KOPT-K1 (cell line): ENCODE measurements around the gene PLVAP.
A peak's percentile ranks its signal among the peaks of the same experiment; 100 is the strongest.

Source experiments
- H3K27ac ChIP-seq: fragments of 200-600 bp; sonication (generic); 2 replicates; pipeline ENCODE4 v1.5.1; 2016; ENCODE audit warnings: antibody characterized with exemption, mild to moderate bottlenecking, low read depth, low read length; ENCODE audit not compliant: poor library complexity, severe bottlenecking
- H3K36me3 ChIP-seq: fragments of 200-600 bp; sonication (generic); 2 replicates; pipeline ENCODE4 v1.5.1; 2017; ENCODE audit warnings: antibody characterized with exemption, mild to moderate bottlenecking, low read length, moderate library complexity; ENCODE audit not compliant: insufficient read depth
- H3K9me3 ChIP-seq: fragments of 200-600 bp; sonication (generic); 2 replicates; pipeline ENCODE4 v1.5.1; 2017; ENCODE audit warnings: antibody characterized with exemption, low read length, mild to moderate bottlenecking; ENCODE audit not compliant: insufficient read depth, poor library complexity, severe bottlenecking

PLVAP gene

DNA sequence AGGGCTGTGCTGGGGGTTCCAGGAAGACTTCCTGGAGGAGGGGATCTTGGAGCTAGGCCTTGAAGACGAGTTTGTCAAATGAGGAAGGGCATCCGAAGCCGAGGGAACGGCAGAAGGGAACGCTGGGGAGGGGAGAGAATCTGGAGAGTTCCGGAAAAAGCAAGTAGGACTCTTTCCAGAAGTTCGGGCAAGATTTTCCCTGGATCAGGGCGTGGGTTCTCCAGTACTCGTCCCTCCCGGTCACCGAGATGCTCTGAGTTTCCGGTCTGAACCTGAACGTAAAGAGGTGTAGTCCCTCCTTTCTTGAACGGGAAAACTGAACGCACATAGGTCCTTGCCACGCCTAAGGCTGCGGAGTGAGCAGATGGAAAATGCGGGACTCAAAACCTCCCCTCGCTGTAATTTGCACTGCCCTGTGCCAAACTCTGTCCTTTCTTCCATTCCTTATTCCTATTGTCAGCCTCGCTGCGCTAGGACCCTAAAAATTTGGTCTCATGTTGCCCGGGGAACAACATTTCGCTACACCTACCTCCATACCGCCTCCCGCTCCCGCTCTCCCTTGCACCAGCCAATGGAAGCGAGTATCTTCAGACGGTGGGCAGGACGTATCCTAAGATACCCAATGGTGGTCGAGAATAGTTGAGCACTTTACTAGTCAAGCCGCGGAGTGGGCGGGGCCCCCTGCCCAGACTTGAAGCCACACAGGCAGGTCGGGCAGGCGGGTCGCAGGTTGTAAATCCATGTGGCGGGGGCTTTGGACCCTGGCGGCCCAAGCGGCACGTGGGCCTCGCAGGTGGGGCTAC is 40.1 kb downstream of the PLVAP start, which contains the start of gene GTPBP3:
Gene GTPBP3, plus strand, starts transcription at position 682 of the 803 bp plus-strand sequence. Its CDS starts 59 bp downstream, at position 741.
- Histone ChIP-seq H3K27ac (peak within 1 kb of the TSS; percentile 72), H3K36me3 (peaks cover 17% of the 10 kb centered on the region), H3K9me3 (no peaks in the 10 kb centered on the region)

DNA sequence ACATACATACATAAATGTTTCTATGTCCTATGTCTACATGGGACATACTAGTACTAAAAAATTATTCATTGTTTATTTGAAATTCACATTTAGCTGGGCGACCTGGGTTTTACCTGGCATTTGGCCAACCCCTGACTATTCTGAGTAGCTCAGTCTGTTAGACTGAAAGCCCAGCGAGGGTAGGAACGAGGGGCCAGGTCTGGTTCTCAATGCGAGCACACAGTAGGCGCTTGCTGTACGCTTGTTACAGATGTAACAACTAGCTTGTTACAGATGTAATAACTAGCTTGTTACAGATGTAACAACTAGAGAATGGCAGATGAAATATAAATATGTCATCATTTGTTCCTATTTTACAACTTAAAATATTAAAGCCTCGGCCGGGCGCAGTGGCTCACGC is 41.6 kb downstream of the PLVAP start:
- no peak overlapping the region for H3K27ac ChIP-seq
- no peaks in the 10 kb centered on the region for H3K9me3 ChIP-seq
- 0 out of 2 replicates have a peak, but pooled peaks cover 4% of the 10 kb centered on the region for H3K36me3 ChIP-seq

DNA sequence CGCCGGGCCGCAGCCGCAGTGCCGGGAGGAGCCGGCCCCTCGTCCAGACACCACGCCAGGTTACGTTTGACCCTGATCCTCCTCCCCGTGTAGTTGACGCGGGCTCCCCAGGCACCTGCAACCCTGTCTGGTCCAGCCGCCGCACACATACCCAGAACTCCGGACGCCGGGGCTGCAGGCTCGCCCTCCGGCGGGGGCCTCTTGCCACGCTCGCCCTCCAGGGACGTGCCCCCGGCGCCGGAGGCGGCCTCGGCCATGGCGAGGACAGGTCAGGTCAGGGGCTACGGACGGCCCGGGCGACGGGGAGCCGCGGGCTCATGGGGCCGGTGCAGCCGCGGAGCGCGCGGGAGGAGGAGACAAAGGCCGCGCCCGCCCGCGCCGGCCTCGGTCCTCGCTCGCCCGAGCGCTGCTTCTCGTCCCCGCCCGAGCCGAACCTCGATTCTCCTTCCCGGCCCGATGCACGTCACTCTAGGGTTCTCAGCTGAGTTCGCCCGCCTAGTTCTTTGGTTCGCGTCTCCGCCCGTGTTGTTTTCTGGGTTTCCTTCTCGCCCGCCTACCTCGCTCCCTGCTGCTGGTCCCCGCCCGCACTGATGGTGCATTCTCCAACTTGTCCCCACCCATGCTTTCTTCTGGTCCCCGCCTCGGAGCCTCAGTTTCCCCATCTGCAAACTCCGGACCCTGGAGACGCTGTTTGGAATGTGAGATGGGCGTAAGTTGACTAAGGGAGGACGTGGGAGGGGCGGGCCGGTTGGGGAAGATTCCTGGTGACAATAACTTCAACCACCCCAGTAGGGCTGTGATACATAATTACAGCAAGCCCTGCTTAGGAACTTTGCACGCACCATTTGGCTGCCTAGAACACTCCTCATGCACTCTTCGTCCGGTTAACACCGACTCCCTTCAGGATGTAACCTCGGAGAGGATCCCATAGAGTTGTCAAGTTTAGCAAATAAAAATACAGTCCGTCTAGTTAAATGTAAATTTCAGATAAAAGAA is 42.4 kb downstream of the PLVAP start, which contains the start of gene ANO8:
Gene ANO8, minus strand, starts transcription at position 442 of the 996 bp plus-strand sequence. Its CDS starts 185 bp downstream, at position 257.
- H3K27ac ChIP-seq, result peak within 1 kb of the TSS; percentile 55

DNA sequence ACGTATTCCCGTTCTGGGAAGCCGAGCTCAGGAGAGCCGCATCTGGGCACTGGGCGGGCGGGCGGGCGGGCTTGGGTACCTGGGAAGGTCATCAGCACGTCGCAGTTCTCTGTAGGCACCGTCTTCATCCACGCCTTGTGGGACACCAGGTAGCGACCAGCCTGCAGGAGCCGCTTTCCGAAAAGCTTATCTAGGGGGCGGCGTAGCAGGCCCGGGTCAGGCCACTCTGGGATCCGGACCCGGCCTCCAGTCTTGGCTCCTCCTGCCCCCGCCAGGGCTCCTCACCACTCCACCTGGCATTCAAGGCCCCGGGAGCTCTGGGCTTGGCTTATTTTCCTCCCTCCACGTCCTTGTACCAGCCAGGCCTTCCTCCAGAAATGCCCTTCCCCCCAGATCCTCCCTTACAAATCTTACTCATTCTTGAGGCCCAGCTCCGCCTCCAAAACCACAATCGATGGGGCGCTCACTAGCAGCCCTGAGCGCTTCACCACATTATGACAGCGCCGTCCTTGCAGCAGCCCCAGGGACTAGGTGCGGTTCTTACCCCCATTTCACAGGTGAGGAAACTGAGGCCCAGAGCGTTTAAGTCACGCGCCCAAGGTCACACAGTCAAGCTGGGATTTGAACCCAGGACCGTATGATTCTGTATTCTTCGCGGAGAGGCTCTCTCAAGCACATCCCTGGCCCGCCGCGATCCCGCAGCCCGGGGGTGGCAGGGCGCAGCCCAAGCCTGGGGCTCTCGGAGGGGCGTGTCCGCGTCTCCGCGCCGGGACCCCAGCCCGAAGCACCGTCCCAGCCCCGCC is 43.3 kb downstream of the PLVAP start:
- Histone ChIP-seq H3K36me3 (0 out of 2 replicates have a peak, but pooled peaks cover 2% of the 10 kb centered on the region), H3K9me3 (no peaks in the 10 kb centered on the region), H3K27ac (peak overlapping the region; percentile 55)

More for the DNA sequence above, 42.4 kb downstream of the PLVAP start, which contains the start of gene ANO8:
- no peaks in the 10 kb centered on the region for H3K9me3 ChIP-seq
- H3K36me3 ChIP-seq, result 0 out of 2 replicates have a peak, but pooled peaks cover 4% of the 10 kb centered on the region

DNA sequence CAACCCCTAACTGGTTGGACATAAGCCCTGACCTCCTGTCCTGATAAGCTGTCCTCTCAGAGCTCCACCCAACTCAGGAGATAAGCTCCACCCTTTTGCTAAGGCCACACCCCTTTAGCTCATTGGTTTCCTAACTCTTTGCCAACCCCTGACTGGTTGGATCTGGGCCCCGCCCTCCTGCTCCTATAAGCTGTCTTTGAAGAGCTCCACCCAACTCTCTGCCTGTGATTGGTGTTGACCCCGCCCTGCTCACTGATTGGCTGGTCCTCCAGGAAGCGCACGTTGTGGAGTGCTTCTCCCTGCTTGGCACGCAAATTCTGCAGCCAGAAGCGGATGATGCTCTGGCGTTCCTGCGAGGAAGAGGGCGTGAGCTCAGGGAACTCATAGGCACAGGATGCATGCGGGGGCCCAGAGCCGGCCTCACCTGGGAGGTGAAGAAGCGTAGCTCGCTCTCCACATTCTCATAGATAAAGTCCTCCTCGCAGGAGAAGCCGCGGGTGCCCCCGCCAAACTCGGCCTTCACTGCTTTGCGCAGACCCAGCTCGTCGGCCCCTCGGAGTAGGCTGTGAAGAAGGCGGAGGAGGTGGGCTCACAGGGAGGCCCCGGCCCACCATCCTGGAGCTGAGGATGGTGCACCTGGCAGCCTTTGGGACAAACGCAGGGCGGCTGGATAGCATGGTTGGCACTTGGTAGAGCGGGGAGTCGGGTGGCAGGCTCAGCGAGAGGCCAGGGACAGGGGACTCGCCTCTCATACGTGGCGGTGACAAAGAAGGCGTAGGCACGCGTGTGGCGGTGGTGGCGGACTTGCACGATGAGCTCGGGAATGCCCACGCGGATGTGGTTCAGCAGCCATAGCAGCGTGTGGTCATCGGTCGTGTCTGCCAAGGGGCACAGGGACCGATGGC is 44.2 kb downstream of the PLVAP start:
- no peaks in the 10 kb centered on the region for H3K9me3 ChIP-seq
- H3K36me3 ChIP-seq, result no peaks in the 10 kb centered on the region
- no peak overlapping the region for H3K27ac ChIP-seq

DNA sequence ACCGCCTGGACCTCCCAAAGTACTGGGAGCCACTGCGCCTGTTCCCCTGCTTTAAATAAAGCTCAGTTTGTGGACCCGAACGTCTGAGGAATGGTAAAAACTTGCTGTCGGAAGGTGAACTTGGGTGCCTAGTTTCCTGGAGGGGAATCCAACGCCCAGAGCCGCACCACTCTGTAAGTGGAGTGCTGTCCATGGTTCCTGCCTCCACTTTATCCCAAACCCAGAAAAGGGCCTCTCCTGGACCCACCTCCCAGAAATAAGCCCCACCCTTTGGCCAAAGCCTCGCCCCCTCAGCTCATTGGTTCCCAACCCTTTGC is 44.8 kb downstream of the PLVAP start:
- Histone ChIP-seq H3K27ac (no peak overlapping the region), H3K9me3 (no peaks in the 10 kb centered on the region), H3K36me3 (no peaks in the 10 kb centered on the region)

DNA sequence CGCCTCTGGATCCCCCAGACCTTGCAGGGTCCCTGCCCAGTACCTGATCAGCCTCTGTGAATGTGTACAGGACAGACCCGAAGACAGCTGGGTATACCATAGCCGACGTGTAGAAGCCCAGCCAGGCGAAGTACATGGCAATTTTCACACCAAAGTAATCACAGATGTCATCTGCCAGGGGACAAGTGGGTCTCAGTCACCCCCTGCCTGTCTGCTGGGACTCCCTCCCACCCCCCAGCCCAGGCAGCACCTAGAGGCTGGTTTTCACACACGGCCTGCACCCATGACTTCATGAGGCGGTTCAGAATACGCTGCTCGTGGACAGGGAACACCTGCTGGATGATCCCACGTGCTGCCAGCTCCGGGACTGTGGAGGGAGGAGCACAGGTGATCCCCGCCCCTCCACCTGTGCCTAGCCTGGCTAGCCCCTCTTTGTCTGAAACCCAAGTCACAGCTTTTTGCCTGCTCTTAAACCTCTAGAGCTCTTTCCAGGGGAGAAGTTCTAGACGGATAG is 46.0 kb downstream of the PLVAP start:
- Histone ChIP-seq H3K9me3 (no peaks in the 10 kb centered on the region), H3K36me3 (no peaks in the 10 kb centered on the region), H3K27ac (no peak overlapping the region)

DNA sequence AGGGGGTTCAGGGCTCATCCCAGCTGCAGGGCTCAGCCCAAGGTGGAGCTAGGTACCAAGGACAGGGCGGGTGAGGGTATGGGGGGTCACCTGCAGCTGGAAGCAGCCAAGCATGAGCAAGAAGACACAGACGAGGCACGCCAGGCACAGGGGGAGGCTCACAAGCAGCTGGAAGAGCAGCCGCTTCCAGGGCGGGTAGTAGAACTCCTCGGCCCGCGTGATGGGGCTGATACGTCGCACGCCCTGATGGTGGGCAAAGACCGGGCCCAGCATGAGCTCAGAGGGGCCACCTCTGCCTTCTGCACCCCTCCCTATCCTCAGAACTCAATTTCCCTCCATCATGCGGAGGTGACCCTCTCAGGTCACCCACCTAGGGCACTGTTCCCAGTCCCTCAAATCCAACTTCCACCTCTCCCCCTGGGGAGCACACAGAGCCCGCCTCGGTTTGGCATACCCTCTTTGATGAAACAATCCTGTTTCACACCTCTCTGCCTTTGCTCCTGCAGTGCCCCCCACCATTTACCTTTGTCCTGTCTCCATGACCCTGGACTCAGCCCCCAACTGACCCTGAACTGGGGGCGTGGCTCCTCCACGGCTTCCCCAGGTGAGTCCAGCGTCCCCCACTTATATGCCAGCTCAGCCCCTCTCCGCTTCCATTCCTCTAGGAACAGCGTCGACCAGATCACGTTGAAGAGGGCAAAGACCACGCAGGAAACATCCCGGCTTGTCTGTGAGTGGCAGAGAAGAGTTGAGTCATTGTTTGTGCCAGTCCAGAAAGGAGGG is 46.7 kb downstream of the PLVAP start:
- no peak overlapping the region for H3K27ac ChIP-seq
- no peaks in the 10 kb centered on the region for H3K36me3 ChIP-seq
- no peaks in the 10 kb centered on the region for H3K9me3 ChIP-seq

DNA sequence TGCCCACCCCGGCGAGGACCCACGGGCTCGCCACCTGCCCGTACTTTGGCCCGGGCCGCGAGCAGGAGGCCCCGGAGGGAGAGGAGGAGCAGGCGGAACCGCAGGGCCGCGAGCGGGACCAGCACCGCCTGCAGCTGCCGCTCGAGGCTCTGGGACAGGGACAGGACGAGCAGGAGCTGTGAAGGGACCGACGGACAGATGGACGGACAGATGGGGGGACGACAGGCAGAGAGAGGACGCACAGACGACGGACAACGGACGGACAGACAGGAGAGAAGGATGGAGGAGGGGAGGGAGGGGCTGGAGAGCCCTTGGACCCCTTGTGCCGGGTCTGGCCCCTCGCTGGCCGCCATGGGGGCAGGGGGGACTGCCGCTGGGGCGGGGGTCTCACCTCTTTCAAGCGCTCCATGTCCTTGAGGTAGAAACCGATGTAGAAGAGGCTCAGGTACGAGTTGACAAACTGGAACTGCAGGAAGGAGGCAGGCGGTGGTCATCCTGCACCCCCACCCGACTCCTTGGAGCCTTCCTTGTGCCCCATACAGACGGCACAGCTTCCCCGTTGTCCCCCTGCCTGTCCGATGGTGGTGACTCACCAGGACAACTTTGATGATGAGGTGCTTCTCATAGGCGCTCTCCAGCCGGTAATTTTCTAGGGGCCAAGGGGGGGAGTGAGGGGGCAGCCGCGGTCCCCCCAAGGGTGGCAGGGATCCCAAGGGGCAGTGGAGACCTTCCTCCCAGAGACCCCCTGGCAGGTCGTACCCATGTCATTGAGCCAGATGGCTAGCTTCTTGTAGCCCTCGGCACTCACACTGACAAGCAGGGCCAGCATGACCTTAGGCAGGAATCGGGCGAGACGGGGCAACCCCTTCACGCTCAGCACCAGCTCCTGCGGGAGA is 47.5 kb downstream of the PLVAP start:
- Histone ChIP-seq H3K27ac (no peak overlapping the region), H3K36me3 (no peaks in the 10 kb centered on the region), H3K9me3 (no peaks in the 10 kb centered on the region)

DNA sequence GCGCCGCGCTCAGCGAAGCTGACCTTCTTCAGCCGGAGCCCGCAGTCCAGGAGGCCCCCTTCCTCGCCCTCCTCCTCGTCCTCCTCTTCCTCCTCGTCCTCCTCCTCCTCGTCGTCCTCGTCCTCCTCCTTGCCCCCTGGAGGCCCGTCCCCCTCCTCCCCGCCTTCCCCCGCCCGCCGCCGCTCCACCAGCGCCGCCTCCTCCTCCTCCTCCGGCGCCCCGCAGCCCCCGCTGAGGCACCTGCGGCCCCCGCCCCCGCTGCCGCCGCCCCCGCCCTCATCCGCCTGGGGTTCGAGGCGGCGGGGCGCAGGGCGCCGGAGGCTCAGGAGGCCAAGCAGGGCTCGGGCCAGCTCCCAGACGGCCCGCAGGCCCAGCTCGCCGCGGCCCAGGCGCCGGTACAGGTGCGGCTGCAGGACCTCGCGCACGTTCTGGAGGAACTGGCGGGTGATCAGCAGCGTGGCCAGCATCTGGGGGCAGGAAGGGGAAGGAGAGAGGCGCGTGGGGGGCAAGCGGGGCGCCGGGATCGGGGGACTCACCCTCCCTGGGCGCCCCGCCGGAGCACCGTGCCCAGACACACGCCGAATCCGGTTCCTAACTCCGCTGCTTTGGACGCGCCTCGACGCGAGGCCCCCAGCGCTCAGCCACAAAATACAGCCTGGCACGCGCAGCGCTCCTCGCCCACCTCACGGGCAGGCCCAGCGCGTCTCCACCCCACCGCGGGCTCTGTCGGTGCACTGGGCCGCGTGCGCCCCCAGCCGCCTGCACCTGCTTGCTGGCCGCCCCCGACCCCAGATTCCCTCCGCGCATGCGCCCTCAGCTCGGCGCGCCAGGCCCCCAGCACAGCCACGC is 48.4 kb downstream of the PLVAP start:
- no peaks in the 10 kb centered on the region for H3K9me3 ChIP-seq
- H3K36me3 ChIP-seq, result no peaks in the 10 kb centered on the region
- H3K27ac ChIP-seq, result peak overlapping the region; percentile 60

DNA sequence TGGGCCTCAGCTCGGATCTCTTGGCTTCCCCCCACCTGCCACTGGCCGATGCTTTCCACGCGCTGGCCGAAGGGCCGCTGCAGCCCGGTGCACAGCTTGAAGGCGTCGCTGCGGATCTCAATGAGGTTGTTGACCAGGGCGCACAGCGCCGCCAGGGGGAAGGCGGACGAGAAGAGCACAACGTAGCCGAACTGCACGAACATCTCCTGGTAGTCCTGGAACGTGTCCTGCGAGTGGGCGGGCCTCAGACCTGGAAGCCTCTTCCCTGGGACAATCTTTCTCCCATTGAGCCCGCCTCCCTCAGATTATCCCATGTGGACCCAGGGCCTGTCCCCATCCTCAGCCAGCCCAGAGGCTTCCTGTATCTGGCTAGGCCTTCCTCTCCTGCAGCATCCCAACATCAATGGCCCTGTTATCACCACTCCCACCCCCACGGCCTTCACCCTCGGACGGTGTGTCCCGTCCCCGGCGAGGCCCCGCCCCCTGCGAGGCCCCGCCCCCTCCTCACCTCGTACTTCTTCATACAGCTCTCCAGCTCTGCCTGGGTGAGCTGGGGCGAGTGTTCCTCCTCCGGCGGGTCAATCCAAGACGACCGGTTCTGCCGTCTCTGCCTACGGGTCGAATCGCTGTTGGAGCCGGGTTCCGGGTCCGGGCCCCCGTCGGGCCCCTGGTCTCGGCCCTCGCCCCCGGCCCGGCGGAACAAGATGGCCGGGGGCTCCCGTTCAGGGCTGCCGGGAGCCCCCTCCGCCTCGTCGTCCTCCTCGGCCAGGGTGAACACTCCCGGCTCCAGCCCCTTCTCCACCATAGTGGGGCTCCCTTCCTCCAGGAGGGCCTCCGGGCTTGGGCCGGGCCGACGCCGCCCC is 49.3 kb downstream of the PLVAP start:
- Histone ChIP-seq H3K27ac (peak overlapping the region; percentile 60), H3K9me3 (no peaks in the 10 kb centered on the region), H3K36me3 (peaks cover under 1% of the 10 kb centered on the region; the same call in 1 of the 2 replicates)
